RWPE2 (cell line): ENCODE measurements around the gene SLC12A4.
"Not testable (repeated sequence)": the region's sequence is repeated elsewhere in the genome, so short reads cannot be mapped to it uniquely, and the experiment has no call there.

Experiments
- ATAC-seq: fragments of 200-7000 bp; cut with Tn5 transposase; 3 replicates; pipeline ENCODE4 v1.9.1; 2021; ENCODE audit warnings: low read depth
- DNase-seq: peaks from one replicate; pipeline ENCODE4 v3.0.0-alpha.2; 2020; ENCODE audit warnings: low spot score
- H3K27ac ChIP-seq: fragments of 450-650 bp; 2 replicates; pipeline ENCODE4 v1.5.1; 2017; ENCODE audit warnings: mild to moderate bottlenecking; ENCODE audit not compliant: poor library complexity, severe bottlenecking
- H3K27me3 ChIP-seq: fragments of 250-450 bp; sonication (Bioruptor Pico); 2 replicates; pipeline ENCODE4 v1.5.1; 2021; ENCODE audit warnings: mild to moderate bottlenecking, moderate library complexity; ENCODE audit not compliant: insufficient read depth, poor library complexity, severe bottlenecking
- H3K36me3 ChIP-seq: fragments of 250-450 bp; sonication (Bioruptor Pico); 2 replicates; pipeline ENCODE4 v1.5.1; 2020; ENCODE audit warnings: low read depth, mild to moderate bottlenecking, moderate library complexity
- H3K4me1 ChIP-seq: fragments of 250-450 bp; sonication (Bioruptor Pico); 2 replicates; pipeline ENCODE4 v1.5.1; 2021; ENCODE audit warnings: mild to moderate bottlenecking, moderate library complexity; ENCODE audit not compliant: insufficient read depth, poor library complexity, severe bottlenecking
- H3K4me3 ChIP-seq: fragments of 250-450 bp; sonication (Bioruptor Pico); 2 replicates; pipeline ENCODE4 v1.5.1; 2021; ENCODE audit warnings: mild to moderate bottlenecking, moderate library complexity; ENCODE audit not compliant: severe bottlenecking
- H3K9me3 ChIP-seq: fragments of 250-450 bp; sonication (Bioruptor Pico); 2 replicates; pipeline ENCODE4 v1.5.1; 2021; ENCODE audit warnings: mild to moderate bottlenecking, moderate library complexity; ENCODE audit not compliant: severe bottlenecking
- TF ChIP-seq, protein P1 (sequence below): fragments of 450-650 bp; IDR thresholded peaks from one replicate; pipeline ENCODE4 v1.5.1; 2017; ENCODE audit warnings: mild to moderate bottlenecking, moderate library complexity; ENCODE audit not compliant: poor library complexity, severe bottlenecking

The SLC12A4 gene

GRCh38 chr16:67940446-67941089 lies 27.9 kb downstream of the SLC12A4 start:
- Histone ChIP-seq H3K36me3 (peaks cover 42% of the 10 kb centered on the region), H3K4me1 (no peaks in the 10 kb centered on the region), H3K27ac (no peak overlapping the region), H3K27me3 (no peaks in the 10 kb centered on the region), H3K4me3 (no peak overlapping the region), H3K9me3 (no peaks in the 10 kb centered on the region)
- DNase-seq (no peak), ATAC-seq (no peak)
- TF ChIP-seq, protein P1, sequence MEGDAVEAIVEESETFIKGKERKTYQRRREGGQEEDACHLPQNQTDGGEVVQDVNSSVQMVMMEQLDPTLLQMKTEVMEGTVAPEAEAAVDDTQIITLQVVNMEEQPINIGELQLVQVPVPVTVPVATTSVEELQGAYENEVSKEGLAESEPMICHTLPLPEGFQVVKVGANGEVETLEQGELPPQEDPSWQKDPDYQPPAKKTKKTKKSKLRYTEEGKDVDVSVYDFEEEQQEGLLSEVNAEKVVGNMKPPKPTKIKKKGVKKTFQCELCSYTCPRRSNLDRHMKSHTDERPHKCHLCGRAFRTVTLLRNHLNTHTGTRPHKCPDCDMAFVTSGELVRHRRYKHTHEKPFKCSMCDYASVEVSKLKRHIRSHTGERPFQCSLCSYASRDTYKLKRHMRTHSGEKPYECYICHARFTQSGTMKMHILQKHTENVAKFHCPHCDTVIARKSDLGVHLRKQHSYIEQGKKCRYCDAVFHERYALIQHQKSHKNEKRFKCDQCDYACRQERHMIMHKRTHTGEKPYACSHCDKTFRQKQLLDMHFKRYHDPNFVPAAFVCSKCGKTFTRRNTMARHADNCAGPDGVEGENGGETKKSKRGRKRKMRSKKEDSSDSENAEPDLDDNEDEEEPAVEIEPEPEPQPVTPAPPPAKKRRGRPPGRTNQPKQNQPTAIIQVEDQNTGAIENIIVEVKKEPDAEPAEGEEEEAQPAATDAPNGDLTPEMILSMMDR: no peak

DNA sequence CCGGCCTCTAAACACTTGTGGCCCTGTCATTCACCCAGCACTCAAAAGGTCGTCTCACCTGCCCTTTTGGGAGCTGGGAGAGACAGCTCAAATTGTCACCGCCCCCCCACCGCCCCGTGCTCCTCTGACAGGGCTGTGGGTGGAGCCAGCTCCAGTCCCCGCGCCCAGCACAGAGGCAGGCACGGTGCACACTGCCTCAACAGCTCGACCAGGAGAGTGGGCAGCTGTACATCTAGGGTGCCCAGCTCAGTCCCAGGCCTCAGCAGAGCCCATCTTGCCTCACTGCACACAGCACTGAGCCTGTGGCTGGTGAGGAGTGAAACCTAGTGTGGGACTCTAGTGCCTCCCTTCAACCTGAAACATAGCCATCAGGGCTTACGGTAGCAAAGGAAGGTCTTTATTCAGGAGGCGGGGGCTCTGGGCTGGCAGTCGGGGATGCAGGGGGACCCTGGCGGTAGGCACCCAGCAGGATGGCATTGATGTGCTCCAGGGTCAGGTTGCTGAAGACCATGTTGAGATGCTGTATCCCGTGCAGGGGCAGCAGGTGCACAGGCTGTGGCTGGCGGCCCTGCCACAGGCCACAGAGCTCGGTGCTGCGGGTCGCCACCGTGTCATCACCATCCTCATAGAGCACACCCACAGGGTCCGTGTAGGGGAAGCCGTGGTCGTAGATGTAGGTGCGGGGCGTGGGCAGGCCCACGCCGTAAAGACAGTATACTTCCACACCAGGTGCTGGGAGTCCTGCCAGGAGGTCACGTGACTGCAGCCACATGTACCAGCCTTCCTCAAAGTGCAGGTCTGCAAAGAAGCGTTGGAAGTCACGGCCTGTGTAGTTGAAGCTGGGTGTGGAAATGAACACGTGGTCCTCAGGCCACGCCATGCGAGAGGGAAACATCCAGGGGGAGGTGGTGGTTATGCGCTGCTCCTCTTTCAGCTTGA lies 28.7 kb downstream of the SLC12A4 start:
- ATAC-seq (no peak), DNase-seq (peak; percentile 68)
- Histone ChIP-seq H3K4me1 (no peaks in the 10 kb centered on the region), H3K9me3 (no peaks in the 10 kb centered on the region), H3K36me3 (peaks cover 34% of the 10 kb centered on the region), H3K27me3 (no peaks in the 10 kb centered on the region), H3K4me3 (no peak overlapping the region), H3K27ac (no peak overlapping the region)
- TF ChIP-seq, protein P1: no peak

- H3K4me3 ChIP-seq, H3K27me3 ChIP-seq, DNase-seq, H3K4me1 ChIP-seq, ATAC-seq, H3K27ac ChIP-seq, H3K9me3 ChIP-seq: not testable (repeated sequence)
- H3K36me3 ChIP-seq: peaks cover 16% of the 10 kb centered on the region
Measured at GRCh38 chr16:67937713-67938112, 30.7 kb downstream of the SLC12A4 start.

- peak; percentile 19 for DNase-seq
- TF ChIP-seq, protein P1: no peak
- ATAC-seq: no peak
- Histone ChIP-seq H3K27me3 (no peaks in the 10 kb centered on the region), H3K4me3 (peak overlapping the region; percentile 67), H3K36me3 (peaks cover 10% of the 10 kb centered on the region), H3K9me3 (no peaks in the 10 kb centered on the region), H3K27ac (peak overlapping the region; percentile 82), H3K4me1 (no peaks in the 10 kb centered on the region)
Measured at GRCh38 chr16:67936880-67937605, 31.4 kb downstream of the SLC12A4 start.
